ENCODE results near the gene PCDHA2.

GRCh38 chr5:140801494-140801841 is 6.8 kb downstream of the PCDHA2 start:
- TF ChIP-seq, protein P1, sequence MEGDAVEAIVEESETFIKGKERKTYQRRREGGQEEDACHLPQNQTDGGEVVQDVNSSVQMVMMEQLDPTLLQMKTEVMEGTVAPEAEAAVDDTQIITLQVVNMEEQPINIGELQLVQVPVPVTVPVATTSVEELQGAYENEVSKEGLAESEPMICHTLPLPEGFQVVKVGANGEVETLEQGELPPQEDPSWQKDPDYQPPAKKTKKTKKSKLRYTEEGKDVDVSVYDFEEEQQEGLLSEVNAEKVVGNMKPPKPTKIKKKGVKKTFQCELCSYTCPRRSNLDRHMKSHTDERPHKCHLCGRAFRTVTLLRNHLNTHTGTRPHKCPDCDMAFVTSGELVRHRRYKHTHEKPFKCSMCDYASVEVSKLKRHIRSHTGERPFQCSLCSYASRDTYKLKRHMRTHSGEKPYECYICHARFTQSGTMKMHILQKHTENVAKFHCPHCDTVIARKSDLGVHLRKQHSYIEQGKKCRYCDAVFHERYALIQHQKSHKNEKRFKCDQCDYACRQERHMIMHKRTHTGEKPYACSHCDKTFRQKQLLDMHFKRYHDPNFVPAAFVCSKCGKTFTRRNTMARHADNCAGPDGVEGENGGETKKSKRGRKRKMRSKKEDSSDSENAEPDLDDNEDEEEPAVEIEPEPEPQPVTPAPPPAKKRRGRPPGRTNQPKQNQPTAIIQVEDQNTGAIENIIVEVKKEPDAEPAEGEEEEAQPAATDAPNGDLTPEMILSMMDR (conservative IDR thresholded peaks at IDR 0.05 in 1 of 2, IDR thresholded peaks at IDR 0.05 in 1 of 2; ENCODE audit: extremely low read depth in 1 of 2, insufficient read depth in 1 of 2, low read depth in 1 of 2, low read length in 2 of 2) = peak; percentile 15 to 20
- TF ChIP-seq EZH2 (IDR thresholded peaks at IDR 0.05; ENCODE audit: borderline replicate concordance, low read length) = no peak

All from mammary epithelial cell (primary cell).